Measurements from ENCODE around the gene TSPAN16. TPM values are rescaled to one million over a fixed set of nuclear protein-coding genes. Genes with fewer than 3 reads are reported as not detected.
A peak's percentile ranks its signal among the peaks of the same experiment; 100 is the strongest.

TSPAN16 gene
- total and polyA plus RNA-seq, 2 experiments from 2014 or later = not detected

DNA sequence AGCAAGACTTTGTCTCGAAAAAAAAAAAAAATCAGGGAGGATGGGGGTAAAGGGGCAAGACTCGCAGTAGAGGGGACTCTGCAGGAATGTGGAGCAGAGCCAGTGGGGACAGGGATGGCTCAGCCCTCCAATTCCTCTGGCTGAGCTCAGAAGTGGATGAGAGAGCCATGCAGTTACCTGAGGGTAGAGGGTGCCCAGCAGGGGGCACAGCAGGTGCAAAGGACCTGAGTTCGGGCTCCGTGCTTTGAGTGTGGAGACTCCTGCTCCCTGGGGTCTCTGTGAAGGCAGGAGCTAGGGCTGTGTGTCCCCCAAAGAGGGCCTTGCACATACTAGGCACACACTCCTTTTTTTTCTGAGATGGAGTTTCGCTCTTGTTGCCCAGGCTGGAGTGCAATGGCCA is 41.3 kb upstream of the TSPAN16 start:
- Mint-ChIP-seq H3K4me1 (no peaks in the 10 kb centered on the region), H3K4me3 (no peak overlapping the region), H3K36me3 (ENCODE audit: low read depth) (peaks cover 23% of the 10 kb centered on the region; the same call in 2 of the 3 replicates), H3K9me3 (no peaks in the 10 kb centered on the region), H3K27me3 (ENCODE audit: insufficient read depth, low read depth, poor library complexity) (peaks cover 7% of the 10 kb centered on the region), H3K27ac (no peak overlapping the region)
- TF ChIP-seq, protein P1, sequence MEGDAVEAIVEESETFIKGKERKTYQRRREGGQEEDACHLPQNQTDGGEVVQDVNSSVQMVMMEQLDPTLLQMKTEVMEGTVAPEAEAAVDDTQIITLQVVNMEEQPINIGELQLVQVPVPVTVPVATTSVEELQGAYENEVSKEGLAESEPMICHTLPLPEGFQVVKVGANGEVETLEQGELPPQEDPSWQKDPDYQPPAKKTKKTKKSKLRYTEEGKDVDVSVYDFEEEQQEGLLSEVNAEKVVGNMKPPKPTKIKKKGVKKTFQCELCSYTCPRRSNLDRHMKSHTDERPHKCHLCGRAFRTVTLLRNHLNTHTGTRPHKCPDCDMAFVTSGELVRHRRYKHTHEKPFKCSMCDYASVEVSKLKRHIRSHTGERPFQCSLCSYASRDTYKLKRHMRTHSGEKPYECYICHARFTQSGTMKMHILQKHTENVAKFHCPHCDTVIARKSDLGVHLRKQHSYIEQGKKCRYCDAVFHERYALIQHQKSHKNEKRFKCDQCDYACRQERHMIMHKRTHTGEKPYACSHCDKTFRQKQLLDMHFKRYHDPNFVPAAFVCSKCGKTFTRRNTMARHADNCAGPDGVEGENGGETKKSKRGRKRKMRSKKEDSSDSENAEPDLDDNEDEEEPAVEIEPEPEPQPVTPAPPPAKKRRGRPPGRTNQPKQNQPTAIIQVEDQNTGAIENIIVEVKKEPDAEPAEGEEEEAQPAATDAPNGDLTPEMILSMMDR (conservative IDR thresholded peaks at IDR 0.05; ENCODE audit: low read depth in 2 of 2) = peak in 1 of 2 experiments; percentile 18; a peak in 2 of 4 replicates
- TF ChIP-seq, protein P2, sequence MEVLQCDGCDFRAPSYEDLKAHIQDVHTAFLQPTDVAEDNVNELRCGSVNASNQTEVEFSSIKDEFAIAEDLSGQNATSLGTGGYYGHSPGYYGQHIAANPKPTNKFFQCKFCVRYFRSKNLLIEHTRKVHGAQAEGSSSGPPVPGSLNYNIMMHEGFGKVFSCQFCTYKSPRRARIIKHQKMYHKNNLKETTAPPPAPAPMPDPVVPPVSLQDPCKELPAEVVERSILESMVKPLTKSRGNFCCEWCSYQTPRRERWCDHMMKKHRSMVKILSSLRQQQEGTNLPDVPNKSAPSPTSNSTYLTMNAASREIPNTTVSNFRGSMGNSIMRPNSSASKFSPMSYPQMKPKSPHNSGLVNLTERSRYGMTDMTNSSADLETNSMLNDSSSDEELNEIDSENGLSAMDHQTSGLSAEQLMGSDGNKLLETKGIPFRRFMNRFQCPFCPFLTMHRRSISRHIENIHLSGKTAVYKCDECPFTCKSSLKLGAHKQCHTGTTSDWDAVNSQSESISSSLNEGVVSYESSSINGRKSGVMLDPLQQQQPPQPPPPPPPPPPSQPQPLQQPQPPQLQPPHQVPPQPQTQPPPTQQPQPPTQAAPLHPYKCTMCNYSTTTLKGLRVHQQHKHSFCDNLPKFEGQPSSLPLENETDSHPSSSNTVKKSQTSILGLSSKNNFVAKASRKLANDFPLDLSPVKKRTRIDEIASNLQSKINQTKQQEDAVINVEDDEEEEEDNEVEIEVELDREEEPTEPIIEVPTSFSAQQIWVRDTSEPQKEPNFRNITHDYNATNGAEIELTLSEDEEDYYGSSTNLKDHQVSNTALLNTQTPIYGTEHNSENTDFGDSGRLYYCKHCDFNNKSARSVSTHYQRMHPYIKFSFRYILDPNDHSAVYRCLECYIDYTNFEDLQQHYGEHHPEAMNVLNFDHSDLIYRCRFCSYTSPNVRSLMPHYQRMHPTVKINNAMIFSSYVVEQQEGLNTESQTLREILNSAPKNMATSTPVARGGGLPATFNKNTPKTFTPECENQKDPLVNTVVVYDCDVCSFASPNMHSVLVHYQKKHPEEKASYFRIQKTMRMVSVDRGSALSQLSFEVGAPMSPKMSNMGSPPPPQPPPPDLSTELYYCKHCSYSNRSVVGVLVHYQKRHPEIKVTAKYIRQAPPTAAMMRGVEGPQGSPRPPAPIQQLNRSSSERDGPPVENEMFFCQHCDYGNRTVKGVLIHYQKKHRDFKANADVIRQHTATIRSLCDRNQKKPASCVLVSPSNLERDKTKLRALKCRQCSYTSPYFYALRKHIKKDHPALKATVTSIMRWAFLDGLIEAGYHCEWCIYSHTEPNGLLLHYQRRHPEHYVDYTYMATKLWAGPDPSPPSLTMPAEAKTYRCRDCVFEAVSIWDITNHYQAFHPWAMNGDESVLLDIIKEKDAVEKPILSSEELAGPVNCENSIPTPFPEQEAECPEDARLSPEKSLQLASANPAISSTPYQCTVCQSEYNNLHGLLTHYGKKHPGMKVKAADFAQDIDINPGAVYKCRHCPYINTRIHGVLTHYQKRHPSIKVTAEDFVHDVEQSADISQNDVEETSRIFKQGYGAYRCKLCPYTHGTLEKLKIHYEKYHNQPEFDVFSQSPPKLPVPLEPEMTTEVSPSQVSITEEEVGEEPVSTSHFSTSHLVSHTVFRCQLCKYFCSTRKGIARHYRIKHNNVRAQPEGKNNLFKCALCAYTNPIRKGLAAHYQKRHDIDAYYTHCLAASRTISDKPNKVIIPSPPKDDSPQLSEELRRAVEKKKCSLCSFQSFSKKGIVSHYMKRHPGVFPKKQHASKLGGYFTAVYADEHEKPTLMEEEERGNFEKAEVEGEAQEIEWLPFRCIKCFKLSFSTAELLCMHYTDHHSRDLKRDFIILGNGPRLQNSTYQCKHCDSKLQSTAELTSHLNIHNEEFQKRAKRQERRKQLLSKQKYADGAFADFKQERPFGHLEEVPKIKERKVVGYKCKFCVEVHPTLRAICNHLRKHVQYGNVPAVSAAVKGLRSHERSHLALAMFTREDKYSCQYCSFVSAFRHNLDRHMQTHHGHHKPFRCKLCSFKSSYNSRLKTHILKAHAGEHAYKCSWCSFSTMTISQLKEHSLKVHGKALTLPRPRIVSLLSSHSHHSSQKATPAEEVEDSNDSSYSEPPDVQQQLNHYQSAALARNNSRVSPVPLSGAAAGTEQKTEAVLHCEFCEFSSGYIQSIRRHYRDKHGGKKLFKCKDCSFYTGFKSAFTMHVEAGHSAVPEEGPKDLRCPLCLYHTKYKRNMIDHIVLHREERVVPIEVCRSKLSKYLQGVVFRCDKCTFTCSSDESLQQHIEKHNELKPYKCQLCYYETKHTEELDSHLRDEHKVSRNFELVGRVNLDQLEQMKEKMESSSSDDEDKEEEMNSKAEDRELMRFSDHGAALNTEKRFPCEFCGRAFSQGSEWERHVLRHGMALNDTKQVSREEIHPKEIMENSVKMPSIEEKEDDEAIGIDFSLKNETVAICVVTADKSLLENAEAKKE (CRISPR knock-in tag; IDR thresholded peaks at IDR 0.05) = no peak
- H3K27ac ChIP-seq (ENCODE audit: low read depth) = peak overlapping the region; percentile 32; the same call in 1 of the 2 replicates
- H3K36me3 ChIP-seq (ENCODE audit: insufficient read depth) = no peaks in the 10 kb centered on the region; the same call in 1 of the 2 replicates
- peak; percentile 20 for DNase-seq (ENCODE audit: low spot score)
- no peaks in the 10 kb centered on the region for H3F3A ChIP-seq (replicated peaks; ENCODE audit: low read depth)
- H3K79me2 ChIP-seq (replicated peaks; ENCODE audit: insufficient read depth) = peaks cover 10% of the 10 kb centered on the region
- no peak overlapping the region for H3K4me2 ChIP-seq
- H3K9me2 ChIP-seq (ENCODE audit: insufficient read depth) = no peaks in the 10 kb centered on the region
- H3K4me3 ChIP-seq = no peak overlapping the region
- H4K20me1 ChIP-seq (replicated peaks; ENCODE audit: insufficient read depth) = no peaks in the 10 kb centered on the region; the same call in none of the 2 replicates
- no peak overlapping the region for H2AFZ ChIP-seq
- no peaks in the 10 kb centered on the region for H3K27me3 ChIP-seq (ENCODE audit: insufficient read depth)
- no peak; the same call in 2 of the 3 replicates for ATAC-seq
- H3K4me1 ChIP-seq (ENCODE audit: insufficient read depth) = no peaks in the 10 kb centered on the region

DNA sequence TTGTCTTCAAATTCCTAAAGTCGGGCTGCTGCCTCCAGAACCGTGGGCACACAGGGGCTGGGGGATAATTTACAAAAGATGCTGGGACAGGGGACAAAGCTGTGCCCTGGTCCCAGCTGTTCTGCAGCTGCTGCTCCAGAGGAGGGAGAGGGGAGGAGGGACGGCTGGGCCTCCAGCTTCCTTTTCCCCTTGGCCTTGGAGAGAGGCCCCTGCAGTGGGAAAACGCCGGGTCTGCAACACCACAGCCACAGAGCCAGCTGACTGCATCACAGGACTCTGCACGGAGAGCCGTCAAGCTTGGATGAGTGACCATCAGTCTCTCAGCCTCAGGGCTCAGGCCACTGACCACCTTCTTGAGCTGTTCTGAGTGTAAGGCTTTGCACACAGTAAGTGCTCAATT is 39.8 kb upstream of the TSPAN16 start:
- H2AFZ ChIP-seq = no peak overlapping the region
- Mint-ChIP-seq H3K9me3 (no peaks in the 10 kb centered on the region), H3K36me3 (ENCODE audit: low read depth) (peaks cover 17% of the 10 kb centered on the region), H3K4me1 (peaks cover 5% of the 10 kb centered on the region; the same call in 1 of the 3 replicates), H3K27ac (no peak overlapping the region), H3K27me3 (ENCODE audit: insufficient read depth, low read depth, poor library complexity) (peaks cover 9% of the 10 kb centered on the region), H3K4me3 (no peak overlapping the region)
- H3K9me2 ChIP-seq (ENCODE audit: insufficient read depth) = no peaks in the 10 kb centered on the region
- H3K79me2 ChIP-seq (replicated peaks; ENCODE audit: insufficient read depth) = peaks cover 19% of the 10 kb centered on the region
- no peaks in the 10 kb centered on the region for H3K4me1 ChIP-seq (ENCODE audit: insufficient read depth)
- no peaks in the 10 kb centered on the region for H3K27me3 ChIP-seq (ENCODE audit: insufficient read depth)
- no peak overlapping the region for H3K4me3 ChIP-seq
- no peak for DNase-seq (ENCODE audit: low spot score)
- H3K27ac ChIP-seq (ENCODE audit: low read depth) = peak overlapping the region; percentile 69
- no peaks in the 10 kb centered on the region; the same call in 1 of the 2 replicates for H3K36me3 ChIP-seq (ENCODE audit: insufficient read depth)
- no peak overlapping the region for H3K4me2 ChIP-seq
- no peaks in the 10 kb centered on the region for H3F3A ChIP-seq (replicated peaks; ENCODE audit: low read depth)
- no peaks in the 10 kb centered on the region; the same call in none of the 2 replicates for H4K20me1 ChIP-seq (replicated peaks; ENCODE audit: insufficient read depth)
- peak; percentile 48 for ATAC-seq
- TF ChIP-seq STAT1 (IDR thresholded peaks at IDR 0.05; ENCODE audit: unreplicated experiment) (no peak), EZH2phosphoT487 (IDR thresholded peaks at IDR 0.05; ENCODE audit: unreplicated experiment) (no peak), JUNB (IDR thresholded peaks at IDR 0.05; ENCODE audit: unreplicated experiment) (no peak), EZH2 (IDR thresholded peaks at IDR 0.05; ENCODE audit: low read depth, unreplicated experiment) (no peak), POLR2AphosphoS5 (IDR thresholded peaks at IDR 0.05; ENCODE audit: low read depth) (no peak)
- TF ChIP-seq, protein P3, sequence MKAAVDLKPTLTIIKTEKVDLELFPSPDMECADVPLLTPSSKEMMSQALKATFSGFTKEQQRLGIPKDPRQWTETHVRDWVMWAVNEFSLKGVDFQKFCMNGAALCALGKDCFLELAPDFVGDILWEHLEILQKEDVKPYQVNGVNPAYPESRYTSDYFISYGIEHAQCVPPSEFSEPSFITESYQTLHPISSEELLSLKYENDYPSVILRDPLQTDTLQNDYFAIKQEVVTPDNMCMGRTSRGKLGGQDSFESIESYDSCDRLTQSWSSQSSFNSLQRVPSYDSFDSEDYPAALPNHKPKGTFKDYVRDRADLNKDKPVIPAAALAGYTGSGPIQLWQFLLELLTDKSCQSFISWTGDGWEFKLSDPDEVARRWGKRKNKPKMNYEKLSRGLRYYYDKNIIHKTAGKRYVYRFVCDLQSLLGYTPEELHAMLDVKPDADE (IDR thresholded peaks at IDR 0.05) = no peak
